Measurements from ENCODE around the gene DEFB131A.
"Not testable (repeated sequence)": the region's sequence is repeated elsewhere in the genome, so short reads cannot be mapped to it uniquely, and the experiment has no call there.

DEFB131A gene, protein sequence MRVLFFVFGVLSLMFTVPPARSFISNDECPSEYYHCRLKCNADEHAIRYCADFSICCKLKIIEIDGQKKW

DNA sequence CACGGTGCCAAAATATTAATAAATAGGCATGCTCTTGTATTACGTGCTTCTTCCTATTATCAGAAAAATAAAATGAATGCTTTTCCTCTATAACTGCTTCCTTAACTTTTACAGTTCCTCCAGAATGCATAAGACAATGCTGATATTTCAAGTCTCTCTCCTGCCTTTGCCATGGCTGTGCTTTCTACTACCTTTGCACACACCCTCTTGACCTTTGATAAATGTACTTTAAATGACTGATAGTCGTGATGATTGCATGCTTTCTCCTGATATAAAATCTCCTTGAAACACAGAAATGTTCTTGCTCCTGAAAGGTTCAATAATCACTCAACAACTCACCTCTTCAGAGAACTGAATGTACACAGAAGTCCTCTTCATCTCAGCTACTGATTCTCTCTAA is at the start of gene DEFB131A:
TSS of gene DEFB131A (plus strand) at position 301 of the 400 bp plus-strand sequence. CDS start 120 bp downstream, outside the sequence.
- not testable (repeated sequence) for DNase-seq (ENCODE audit: low read depth)

DNA sequence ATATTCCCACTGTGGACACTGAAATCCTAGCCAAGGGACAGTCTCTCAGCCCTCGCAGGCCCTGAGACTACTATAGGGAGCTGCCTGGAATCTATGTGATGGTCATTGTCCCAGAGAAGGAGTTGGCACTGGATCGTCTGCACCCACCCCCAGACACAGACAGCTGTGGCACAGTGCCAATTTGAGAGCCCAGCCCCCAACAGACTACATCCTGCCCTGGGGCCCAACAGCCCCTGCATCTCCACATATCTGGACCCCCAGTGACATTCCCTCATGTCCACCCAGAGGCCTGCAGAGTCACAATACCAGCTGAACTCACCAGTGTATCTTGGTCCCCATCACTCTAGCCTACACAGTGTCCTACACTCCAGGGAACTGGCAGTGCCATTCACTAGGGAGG is 38.4 kb upstream of the DEFB131A start:
- not testable (repeated sequence) for DNase-seq (ENCODE audit: low read depth)

DNA sequence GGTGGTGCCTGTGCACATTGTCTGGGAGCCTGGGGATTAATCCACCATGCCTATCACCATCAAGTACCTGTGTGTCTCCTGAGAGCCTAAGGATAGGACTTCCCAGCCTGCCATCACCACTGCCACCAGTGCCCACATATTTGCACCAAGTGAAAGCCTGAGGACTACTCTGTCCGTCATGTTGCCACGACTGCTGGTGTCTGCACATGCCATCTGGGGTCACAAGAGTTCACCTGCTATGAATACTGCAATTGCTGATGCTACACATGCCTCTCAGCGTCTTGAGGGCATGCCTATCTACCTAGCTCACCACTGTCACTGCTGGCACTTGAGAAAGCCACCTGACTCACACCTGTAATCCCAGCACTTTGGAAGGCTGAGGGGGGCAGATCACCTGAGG is 37.7 kb upstream of the DEFB131A start:
- DNase-seq (ENCODE audit: low read depth) = not testable (repeated sequence)

DNA sequence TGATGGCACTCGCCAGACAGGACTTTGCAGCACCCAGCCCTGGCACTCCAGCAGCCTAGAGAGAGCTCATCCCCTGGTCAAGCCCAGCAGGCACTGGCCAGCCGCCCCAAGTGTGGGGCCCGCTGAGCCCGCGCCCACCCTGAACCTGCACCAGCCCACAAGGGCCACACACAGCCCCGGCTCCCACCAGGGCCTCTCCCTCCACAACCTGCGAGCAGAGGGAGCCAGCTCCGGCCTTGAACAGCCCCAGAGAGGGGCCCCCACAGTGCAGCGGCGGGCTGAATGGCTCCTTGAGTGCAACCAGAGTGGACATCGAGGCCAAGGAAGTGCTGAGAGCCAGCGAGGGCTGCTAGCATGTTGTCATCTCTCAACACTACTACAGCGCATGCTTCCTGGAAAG is 34.4 kb upstream of the DEFB131A start:
- DNase-seq (ENCODE audit: low read depth) = no peak

DNA sequence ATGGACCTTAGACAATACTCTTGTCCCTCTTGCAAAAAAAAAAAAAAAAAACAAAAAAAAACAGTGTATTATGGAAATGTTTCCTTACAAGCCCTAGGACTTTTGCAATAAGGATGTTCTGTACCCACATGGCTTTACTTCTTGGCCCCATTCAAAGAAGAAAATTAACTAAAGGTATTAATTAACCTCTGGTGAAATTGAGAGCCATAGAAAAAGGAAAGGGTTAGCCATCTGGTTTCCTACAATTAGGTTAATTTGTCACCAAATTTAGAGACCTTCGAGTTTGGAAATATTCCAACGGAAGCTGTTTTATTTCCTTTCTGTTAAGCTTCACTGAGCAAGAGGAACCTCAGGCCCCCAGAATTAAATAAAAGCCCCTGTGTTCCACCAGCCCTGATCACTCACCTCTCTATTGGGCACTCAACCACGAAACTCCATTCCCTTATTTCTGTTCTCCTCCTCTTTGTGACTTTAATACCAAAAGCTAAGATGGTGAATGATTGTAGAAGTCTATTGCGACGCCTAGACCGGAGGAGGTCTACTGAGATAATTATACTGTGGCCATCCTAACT is 22.2 kb upstream of the DEFB131A start:
- not testable (repeated sequence) for DNase-seq (ENCODE audit: low read depth)

DNA sequence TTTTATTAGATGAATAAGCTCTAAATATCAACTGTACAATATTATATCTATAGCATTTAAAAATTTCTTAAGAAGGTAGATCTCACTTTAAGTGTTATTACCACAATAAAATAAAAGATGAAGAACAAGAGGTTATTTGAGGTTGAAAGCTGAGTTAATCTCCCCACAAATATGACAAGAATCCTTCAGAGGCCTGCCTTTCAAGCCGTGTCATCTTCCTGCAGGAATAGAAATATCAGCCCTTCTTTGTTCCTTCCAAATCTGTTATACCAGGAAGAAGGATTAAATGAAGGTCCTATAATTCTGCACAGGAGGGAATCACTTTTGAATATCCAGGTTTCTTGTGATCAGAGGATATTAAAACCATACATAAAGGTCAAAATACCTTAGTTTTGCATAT is 18.3 kb upstream of the DEFB131A start:
- DNase-seq (ENCODE audit: low read depth) = not testable (repeated sequence)

DNA sequence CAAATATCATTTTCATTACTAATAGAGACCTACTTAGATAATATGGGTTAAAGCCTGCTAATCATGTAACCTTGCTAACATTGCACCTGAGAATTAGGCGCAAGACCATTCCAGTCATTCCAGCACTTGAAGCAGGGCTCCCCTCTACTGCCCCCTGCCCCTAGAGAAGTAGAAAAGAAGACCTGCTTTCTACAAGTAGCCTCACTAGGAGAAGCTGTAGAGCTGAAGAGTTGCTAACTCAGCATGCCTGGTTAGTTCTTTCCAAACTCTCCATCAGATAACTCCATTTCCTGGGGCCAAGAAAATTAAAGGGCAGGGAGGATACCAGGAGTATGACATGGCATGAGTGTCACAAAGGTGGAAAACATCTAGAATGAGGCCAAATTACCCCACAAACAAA is 14.2 kb upstream of the DEFB131A start:
- not testable (repeated sequence) for DNase-seq (ENCODE audit: low read depth)

DNA sequence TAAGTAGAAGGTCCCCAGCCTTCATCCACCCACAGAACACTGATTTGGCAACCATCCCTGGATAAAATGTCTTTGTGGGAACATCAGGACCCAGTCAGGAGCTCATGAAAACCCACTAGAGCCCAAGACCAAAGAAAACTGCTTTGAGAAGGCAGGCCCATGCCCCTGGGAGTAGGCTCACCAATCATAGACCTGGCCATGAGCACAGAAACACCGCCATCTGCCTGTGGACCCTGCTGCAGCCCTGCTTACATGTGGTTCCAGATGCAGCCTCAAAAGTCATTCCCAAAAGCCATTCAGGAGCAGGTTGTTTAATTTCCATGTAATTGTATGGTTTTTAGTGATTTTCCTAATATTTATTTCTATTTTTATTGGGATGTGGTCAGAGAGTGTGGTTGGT is 10.9 kb upstream of the DEFB131A start:
- not testable (repeated sequence) for DNase-seq (ENCODE audit: low read depth)

DNA sequence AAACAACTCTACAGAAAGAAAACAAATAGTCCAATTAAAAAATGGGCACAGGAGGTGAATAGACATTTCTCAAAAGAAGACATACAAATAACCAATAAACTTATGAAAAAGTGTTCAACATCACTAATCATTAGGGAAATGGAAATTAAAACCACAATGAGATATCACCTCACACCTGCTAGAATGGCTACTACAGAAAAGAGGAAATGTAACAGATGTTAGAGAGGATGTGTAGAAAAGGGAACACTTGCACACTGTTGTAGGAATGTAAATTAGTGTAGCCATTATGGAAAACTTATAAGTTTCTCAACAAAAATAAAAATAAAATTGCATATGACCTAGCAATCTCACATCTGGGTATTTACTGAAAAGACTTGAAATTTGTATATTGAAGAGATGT is 7.5 kb upstream of the DEFB131A start:
- not testable (repeated sequence) for DNase-seq (ENCODE audit: low read depth)

DNA sequence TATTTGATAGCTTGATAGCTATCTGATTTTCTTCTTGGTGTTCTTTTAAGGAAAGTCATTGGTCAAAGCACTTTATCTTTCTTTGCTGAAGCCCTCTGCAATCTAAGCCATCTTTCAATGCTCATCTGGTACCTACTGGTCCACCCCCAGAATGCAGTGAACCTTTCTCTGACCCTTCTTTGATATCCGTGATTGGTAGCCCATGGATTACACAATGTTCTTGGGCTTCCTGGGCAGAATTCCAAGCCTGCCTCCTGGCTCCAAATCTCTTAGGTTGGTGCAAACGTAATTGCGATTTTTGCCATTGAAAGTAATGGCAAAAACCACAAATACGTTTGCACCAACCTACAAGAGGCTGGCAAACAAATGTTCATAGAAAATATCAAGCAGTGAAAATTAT is 1.9 kb upstream of the DEFB131A start:
- DNase-seq (ENCODE audit: low read depth) = not testable (repeated sequence)

DNA sequence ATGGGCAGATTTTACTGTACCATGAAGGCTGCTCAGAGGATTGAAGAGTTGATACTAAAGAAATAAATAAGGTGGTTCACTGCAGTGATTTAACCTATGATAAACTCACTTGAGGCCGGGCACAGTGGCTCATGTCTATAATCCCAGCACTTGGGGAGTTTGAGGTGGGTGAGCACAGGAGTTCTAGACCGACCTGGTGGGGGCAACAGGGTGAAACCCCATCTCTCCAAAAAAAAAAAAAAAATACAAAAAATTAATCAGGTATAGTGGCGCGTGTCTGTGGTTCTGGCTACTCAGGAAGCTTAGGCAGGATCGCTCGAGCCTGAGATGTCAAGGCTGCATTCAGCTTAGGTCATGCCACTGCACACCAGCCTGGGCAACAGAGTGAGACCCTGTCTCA is 467 bp downstream of the DEFB131A start:
- not testable (repeated sequence) for DNase-seq (ENCODE audit: low read depth)

DNA sequence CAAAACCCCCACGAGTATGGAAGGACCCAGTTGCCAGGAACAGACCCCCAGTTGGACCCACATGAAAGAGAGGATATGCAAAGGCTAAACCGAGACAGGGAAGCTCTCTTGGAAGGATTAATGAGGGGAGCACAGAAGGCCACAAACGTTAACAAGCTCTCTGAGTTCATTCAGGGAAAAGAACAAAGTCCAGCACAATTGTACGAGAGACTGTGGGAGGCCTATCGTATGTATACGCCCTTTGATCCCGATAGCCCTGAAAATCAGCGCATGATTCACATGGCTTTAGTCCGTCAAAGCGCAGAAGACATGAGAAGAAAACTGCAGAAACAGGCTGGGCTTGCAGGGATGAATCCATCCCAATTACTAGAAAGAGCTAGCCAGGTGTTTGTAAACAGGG is 8.0 kb downstream of the DEFB131A start:
- DNase-seq (ENCODE audit: low read depth) = not testable (repeated sequence)

DNA sequence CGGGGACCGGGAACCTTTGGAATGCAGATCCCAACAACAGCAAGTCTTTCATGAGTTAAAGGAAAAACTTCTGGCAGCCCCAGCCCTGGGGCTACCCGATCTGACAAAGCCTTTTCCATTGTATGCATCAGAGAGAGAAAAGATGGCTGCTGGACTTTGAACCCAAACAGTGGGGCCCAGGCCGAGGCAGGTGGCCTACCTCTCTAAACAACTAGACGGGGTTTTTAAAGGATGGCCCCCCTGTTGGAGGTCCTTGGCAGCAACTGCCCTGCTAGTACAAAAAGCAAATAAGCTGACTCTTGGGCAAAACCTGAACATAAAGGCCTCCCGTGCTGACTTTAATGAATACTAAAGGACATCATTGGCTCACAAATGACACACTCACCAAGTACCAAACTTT is 10.1 kb downstream of the DEFB131A start:
- not testable (repeated sequence) for DNase-seq (ENCODE audit: low read depth)

DNA sequence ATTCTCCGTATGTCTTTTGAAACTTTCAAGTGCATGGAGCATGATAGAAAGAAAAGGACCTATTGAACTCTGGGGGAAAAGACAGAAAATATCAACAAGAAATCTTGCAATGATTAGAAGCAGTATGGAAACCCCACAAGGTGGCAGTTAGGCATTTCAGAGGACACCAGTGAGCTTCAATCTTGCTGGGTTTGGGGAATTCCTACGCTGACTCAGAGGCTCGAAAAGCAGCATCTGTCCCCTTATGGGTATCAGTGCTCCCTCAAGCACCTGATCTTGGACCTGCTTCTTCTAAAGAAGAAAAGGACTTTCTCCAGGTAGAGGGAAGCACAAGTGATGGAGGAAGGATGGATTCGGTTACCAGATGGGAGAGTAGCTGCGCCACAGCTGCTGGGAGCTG is 10.8 kb downstream of the DEFB131A start:
- DNase-seq (ENCODE audit: low read depth) = not testable (repeated sequence)

DNA sequence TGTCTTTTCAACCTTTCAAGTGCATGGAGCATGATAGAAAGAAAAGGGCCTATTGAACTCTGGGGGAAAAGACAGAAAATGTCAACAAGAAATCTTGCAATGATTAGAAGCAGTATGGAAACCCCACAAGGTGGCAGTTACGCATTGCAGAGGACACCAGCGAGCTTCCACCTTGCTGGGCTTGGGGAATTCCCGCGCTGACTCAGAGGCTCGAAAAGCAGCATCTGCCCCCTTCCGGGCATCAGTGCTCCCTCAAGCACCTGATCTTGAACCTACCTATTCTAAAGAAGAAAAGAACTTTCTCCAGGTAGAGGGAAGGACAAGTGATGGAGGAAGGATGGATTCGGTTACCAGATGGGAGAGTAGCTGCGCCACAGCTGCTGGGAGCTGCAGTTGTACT is 35.3 kb downstream of the DEFB131A start:
- not testable (repeated sequence) for DNase-seq (ENCODE audit: low read depth)

DNA sequence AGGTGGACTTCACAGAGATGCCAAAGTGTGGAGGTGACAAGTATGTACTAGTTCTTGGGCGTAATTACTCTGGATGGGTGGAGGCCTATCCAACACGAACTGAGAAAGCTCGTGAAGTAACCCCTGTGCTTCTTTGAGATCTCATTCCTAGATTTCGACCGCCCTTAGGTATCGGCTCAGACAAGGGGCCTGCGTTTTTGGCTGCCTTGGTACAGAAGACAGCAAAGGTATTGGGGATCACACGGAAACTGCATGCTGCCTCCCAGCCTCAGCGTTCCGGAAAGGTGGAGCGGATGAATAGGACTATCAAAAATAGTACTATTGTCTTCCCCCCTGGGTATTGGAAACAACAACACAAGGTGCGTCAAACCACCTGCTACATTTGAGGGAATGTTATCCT is 35.9 kb downstream of the DEFB131A start:
- DNase-seq (ENCODE audit: low read depth) = not testable (repeated sequence)

DNA sequence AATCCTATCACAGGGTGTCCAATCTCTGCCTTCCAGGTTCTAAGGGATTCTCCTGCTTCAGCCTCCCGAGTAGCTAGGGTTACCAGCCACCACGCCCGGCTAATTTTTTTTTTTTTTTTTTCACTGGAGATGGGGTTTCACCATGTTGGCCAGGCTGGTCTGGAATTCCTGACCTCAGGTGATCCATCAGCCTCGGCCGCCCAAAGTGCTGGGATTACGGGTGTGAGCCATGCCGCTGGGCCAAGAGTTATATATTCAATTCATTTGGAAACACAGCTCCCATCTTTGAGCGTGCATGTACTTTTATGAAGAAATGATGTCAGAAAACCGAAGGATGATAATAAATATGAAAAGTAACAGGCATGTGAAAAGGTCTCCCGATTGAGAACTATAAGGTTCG is 38.7 kb downstream of the DEFB131A start:
- not testable (repeated sequence) for DNase-seq (ENCODE audit: low read depth)

DNA sequence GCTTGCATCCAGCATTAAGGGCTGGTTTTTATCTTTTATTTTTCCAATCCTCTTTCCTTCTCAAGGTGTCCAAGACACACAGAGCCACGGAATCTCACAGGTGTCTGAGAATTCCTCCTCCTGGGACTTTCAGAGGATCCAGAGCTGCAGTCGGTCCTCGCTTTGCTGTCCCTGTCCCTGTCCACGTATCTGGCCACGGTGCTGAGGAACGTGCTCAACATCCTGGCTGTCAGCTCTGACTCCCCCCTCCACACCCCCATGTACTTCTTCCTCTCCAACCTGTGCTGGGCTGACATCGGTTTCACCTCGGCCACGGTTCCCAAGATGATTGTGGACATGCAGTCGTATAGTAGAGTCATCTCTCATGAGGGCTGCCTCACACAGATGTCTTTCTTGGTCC is 39.5 kb downstream of the DEFB131A start:
- not testable (repeated sequence) for DNase-seq (ENCODE audit: low read depth)

DNA sequence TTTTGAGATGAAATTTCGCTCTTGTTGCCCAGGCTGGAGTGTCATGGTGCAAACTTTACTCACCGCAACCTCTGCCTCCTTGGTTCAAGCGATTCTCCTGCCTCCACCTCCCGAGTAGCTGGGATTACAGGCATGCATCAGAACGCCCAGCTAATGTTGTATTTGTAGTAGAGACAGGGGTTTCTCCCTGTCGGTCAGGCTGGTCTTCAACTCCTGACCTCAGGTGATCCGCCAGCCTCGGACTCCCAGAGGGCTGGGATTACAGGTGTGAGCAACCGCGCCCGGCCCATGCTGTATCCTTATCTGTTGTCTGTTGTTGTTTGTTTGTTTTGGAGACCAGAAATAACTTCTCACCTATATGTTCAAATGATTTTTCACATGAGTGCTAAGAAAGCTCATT is 42.7 kb downstream of the DEFB131A start:
- DNase-seq (ENCODE audit: low read depth) = not testable (repeated sequence)

DNA sequence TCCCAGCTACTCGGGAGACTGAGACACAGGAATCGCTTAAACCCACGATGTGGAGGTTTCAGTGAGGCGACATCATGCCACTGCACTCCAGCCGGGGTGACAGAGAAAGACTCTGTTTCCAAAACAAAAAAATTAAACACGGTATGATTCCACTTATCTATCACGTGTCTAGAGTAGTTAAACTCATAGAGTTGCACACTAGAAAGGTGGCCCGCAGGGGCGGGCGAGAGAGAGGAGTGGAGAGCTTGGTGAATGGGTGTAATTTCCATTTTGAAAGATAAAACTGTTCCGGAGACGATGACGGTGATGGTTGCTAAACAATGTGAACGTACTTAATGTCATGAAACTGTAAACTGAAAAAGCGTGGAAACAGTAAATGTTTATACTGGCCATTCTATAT is 44.6 kb downstream of the DEFB131A start:
- DNase-seq (ENCODE audit: low read depth) = not testable (repeated sequence)

DNA sequence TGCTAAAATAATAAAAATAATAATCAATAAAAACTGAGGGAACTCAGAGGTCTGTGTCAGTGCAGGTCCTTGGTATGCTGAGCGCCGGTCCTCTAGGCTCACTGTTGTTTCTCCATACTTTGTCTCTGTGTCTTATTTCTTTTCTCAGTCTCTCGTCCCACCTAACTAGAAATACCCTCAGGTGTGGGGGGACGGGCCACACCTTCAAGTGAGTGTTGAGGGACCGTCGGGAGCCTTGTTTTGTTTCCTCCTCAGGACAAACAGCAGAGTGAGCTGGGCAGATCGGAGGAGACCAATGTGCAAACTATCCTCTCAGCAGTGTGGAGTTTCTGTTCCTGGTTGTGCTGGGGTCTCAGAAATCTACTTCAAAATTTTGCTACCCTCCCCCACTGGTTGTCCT is 46.3 kb downstream of the DEFB131A start:
- not testable (repeated sequence) for DNase-seq (ENCODE audit: low read depth)

DNA sequence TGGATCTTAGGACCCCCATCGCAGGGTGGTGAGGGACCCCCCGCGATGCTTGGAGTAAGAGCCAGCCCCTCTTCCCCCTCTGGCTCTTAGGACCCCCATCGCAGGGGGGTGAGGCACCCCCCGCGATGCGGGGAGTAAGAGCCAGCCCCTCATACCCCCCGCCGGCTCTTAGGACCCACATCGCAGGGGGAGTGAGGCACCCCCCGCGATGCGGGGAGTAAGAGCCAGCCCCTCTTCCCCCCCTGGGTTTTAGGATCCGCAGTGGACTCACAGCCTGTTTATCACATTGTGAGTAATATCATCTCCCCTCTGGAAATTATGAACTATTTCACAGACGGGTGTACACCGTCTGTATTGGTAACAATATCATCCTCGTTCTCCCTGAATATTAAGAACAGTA is 46.8 kb downstream of the DEFB131A start:
- not testable (repeated sequence) for DNase-seq (ENCODE audit: low read depth)

DNA sequence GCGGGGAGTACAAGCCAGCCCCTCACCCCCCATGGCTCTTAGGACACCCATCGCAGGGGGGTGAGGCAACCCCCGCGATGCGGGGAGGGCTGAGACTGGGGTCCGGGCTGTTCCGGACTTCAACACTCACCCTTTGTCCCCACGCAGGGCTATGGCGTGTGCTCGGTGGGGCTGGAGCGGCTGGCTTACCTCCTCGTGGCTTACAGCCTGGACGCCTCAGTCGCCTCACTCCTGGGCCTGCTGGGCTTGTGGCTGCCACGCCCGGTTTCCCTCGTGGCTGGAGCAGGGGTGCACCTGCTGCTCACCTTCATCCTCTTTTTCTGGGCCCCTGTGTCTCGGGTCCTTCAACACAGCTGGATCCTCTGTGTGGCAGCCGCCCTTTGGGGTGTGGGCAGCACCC is 49.4 kb downstream of the DEFB131A start:
- not testable (repeated sequence) for DNase-seq (ENCODE audit: low read depth)

Data from activated T-cell treated with anti-CD3 and anti-CD28 coated beads for 24 hours (primary cell).